Body of pancreas (tissue), 4 donors: ENCODE data around the gene PA2G4. TPM values are rescaled to one million over a fixed set of nuclear protein-coding genes. Genes with fewer than 3 reads are reported as not detected.
A peak's percentile ranks its signal among the peaks of the same experiment; 100 is the strongest.
"Not testable (repeated sequence)": the region's sequence is repeated elsewhere in the genome, so short reads cannot be mapped to it uniquely, and the experiment has no call there.

Experiments used
- ATAC-seq: fragments of 150-250 bp; one replicate; pipeline ENCODE4 v1.9.1; 2016
- DNase-seq, 4 donors: peaks; one replicate each; pipeline ENCODE4 v3.0.0-alpha.2; 2019
- H3K27ac ChIP-seq, 4 donors: fragments of 200-600 bp; sonication (generic); 1 replicate in 3 of 4; 2 replicates in 1 of 4; pipeline versions ENCODE4 v1.5.1 to v1.6.1; 2016 to 2019; ENCODE audit warnings: mild to moderate bottlenecking in 1 of 4, mixed read lengths in 1 of 4, moderate library complexity in 1 of 4
- H3K27me3 ChIP-seq, 2 donors: fragments of 200-600 bp; sonication (generic); one replicate each; pipeline ENCODE4 v1.6.0; 2016; ENCODE audit warnings: mild to moderate bottlenecking in 1 of 2
- H3K36me3 ChIP-seq, 2 donors: fragments of 200-600 bp; sonication (generic); replicated peaks in 1 of 2; 2 replicates each; pipeline ENCODE4 v1.5.1; 2016; ENCODE audit warnings: low read depth in 2 of 2; ENCODE audit not compliant: insufficient read depth in 1 of 2
- H3K4me1 ChIP-seq: fragments of 200-600 bp; sonication (generic); one replicate; pipeline ENCODE4 v1.6.0; 2016
- H3K4me3 ChIP-seq, 2 donors: fragments of 200-600 bp; sonication (generic); 1 replicate in 1 of 2; 2 replicates in 1 of 2; pipeline ENCODE4 v1.5.1; 2016 to 2019
- H3K9me3 ChIP-seq, 3 donors: fragments of 200-600 bp; sonication (generic); 1 replicate in 2 of 3; 2 replicates in 1 of 3; pipeline ENCODE4 v1.5.1; 2016
- CTCF ChIP-seq, 7 experiments: fragments of 450-650 bp in 4 of 7; fragments of 200-600 bp in 3 of 7; sonication (generic) in 3 of 7; IDR thresholded peaks; one replicate each; pipeline ENCODE4 v1.5.1; 2016 to 2019; ENCODE audit warnings: antibody characterized with exemption in 7 of 7
- POLR2A ChIP-seq, 3 donors: fragments of 450-650 bp; IDR thresholded peaks; one replicate each; pipeline ENCODE4 v1.6.1; 2016; ENCODE audit warnings: antibody characterized with exemption in 3 of 3, mild to moderate bottlenecking in 2 of 3
- WGBS, 2 donors: methylation state at CpG; one replicate each; pipeline ENCODE4 v1.1.5; 2017; 5-methylcytosine and 5-hydroxymethylcytosine counted together
- intact Hi-C: fragments of 100-400 bp; cut with DNase I; formaldehyde crosslinking; loops from one replicate; pipeline ENCODE4 v1.15.1; 2023
- total RNA-seq, 2 donors: library from RNA; depleted of rRNA; stranded (reverse); fragments of >200 nt; gene quantifications; one replicate each; pipeline ENCODE4 v1.1.0, GENCODE V29; 2016

PA2G4 gene
- total RNA-seq, 2 donors from 2014 or later, result 49.4 to 107 TPM

GRCh38 chr12:56074396-56074795 lies 30.0 kb upstream of the PA2G4 start:
- TF ChIP-seq POLR2A (IDR thresholded peaks at IDR 0.05) (no peak), CTCF (IDR thresholded peaks at IDR 0.05) (no peak)
- no peaks in the 10 kb centered on the region for H3K36me3 ChIP-seq

GRCh38 chr12:56077966-56078365 lies 26.4 kb upstream of the PA2G4 start:
- intact Hi-C loops, H3K9me3 ChIP-seq, H3K36me3 ChIP-seq, ATAC-seq, DNase-seq, H3K4me3 ChIP-seq, H3K27me3 ChIP-seq: not testable (repeated sequence)
- peaks cover 33% of the 10 kb centered on the region for H3K4me1 ChIP-seq
- H3K27ac ChIP-seq, result peak overlapping the region in 3 of 4 donors; percentile 95 to 98 (median 97)
- 85 to 94% methylated on average over 7 to 9 of the region's 9 CpGs for WGBS, 2 donors

More at GRCh38 chr12:56074396-56074795, 30.0 kb upstream of the PA2G4 start:
- intact Hi-C loops, result no loop called here
- H3K27ac ChIP-seq, result no peak overlapping the region
- ATAC-seq (no peak), DNase-seq (no peak)
- WGBS, 2 donors, result 81 to 84% methylated on average over 4 to 5 of the region's 5 CpGs
- no peaks in the 10 kb centered on the region for H3K9me3 ChIP-seq
- no peaks in the 10 kb centered on the region for H3K27me3 ChIP-seq
- no peak overlapping the region for H3K4me3 ChIP-seq
- H3K4me1 ChIP-seq, result peaks cover 12% of the 10 kb centered on the region

GRCh38 chr12:56078427-56078826 lies 25.9 kb upstream of the PA2G4 start:
- ATAC-seq (no peak), DNase-seq (no peak)
- Histone ChIP-seq H3K9me3 (no peaks in the 10 kb centered on the region), H3K4me1 (peaks cover 38% of the 10 kb centered on the region), H3K36me3 (no peaks in the 10 kb centered on the region), H3K27me3 (no peaks in the 10 kb centered on the region), H3K4me3 (no peak overlapping the region), H3K27ac (peak overlapping the region; percentile 95 to 98 (median 98))
- WGBS, 2 donors, result 95 to 100% methylated on average over 1 of the region's 1 CpG
- no peak for TF ChIP-seq POLR2A (IDR thresholded peaks at IDR 0.05)
- intact Hi-C loops, result no loop called here

GRCh38 chr12:56078931-56079722 lies 25.2 kb upstream of the PA2G4 start:
- Histone ChIP-seq H3K9me3 (no peaks in the 10 kb centered on the region), H3K27ac (peak overlapping the region; percentile 95 to 98 (median 98)), H3K4me1 (peaks cover 45% of the 10 kb centered on the region), H3K27me3 (no peaks in the 10 kb centered on the region), H3K36me3 (peaks cover 0 to 2% of the 10 kb centered on the region in 2 donors), H3K4me3 (peak overlapping the region; percentile 6 to 58)
- DNase-seq, result peak; percentile 94 to 96 (median 95)
- ATAC-seq, result peak; percentile 74
- 0 to 1% methylated on average over 18 to 49 of the region's 50 CpGs for WGBS, 2 donors
- TF ChIP-seq CTCF (IDR thresholded peaks at IDR 0.05), result peak; percentile 68 to 95 (median 92)
- peak; percentile 81 to 92 (median 90) for TF ChIP-seq POLR2A (IDR thresholded peaks at IDR 0.05)
- intact Hi-C loops, result no loop called here

- TF ChIP-seq POLR2A (IDR thresholded peaks at IDR 0.05) (peak; percentile 92 to 97 (median 95)), CTCF (IDR thresholded peaks at IDR 0.05) (peak in 6 of 7 experiments; percentile 9 to 66 (median 49))
- peak within 1 kb of the TSS; percentile 95 to 98 (median 98) for H3K27ac ChIP-seq
- no peaks in the 10 kb centered on the region for H3K9me3 ChIP-seq
- H3K27me3 ChIP-seq, result no peaks in the 10 kb centered on the region
- DNase-seq (peak; percentile 89 to 92 (median 92)), ATAC-seq (peak; percentile 84)
- 0 to 1% methylated on average over 32 to 59 of the region's 59 CpGs for WGBS, 2 donors
- peaks cover 0 to 3% of the 10 kb centered on the region in 2 donors for H3K36me3 ChIP-seq
- H3K4me1 ChIP-seq, result peaks cover 53% of the 10 kb centered on the region
- H3K4me3 ChIP-seq, result peak within 1 kb of the TSS; percentile 58 to 84
- intact Hi-C loops, result no loop called here
Measured at GRCh38 chr12:56079723-56080555, 24.4 kb upstream of the PA2G4 start, which contains the start of gene ERBB3. TSS of gene ERBB3 (plus strand) at chr12:56080165. CDS start at chr12:56080301, 136 bp downstream.
